Activated T-helper 9 cell treated with anti-CD3 and anti-CD28 coated beads, Interleukin-2, amount 50 U/mL, for 16 hours (primary cell): ENCODE data around the gene FBXL2.
"Not testable (repeated sequence)": the region's sequence is repeated elsewhere in the genome, so short reads cannot be mapped to it uniquely, and the experiment has no call there.

ENCODE experiments used
- DNase-seq: peaks from one replicate; pipeline ENCODE4 v3.0.0-alpha.2; 2020; ENCODE audit warnings: low read depth

The FBXL2 gene

DNA sequence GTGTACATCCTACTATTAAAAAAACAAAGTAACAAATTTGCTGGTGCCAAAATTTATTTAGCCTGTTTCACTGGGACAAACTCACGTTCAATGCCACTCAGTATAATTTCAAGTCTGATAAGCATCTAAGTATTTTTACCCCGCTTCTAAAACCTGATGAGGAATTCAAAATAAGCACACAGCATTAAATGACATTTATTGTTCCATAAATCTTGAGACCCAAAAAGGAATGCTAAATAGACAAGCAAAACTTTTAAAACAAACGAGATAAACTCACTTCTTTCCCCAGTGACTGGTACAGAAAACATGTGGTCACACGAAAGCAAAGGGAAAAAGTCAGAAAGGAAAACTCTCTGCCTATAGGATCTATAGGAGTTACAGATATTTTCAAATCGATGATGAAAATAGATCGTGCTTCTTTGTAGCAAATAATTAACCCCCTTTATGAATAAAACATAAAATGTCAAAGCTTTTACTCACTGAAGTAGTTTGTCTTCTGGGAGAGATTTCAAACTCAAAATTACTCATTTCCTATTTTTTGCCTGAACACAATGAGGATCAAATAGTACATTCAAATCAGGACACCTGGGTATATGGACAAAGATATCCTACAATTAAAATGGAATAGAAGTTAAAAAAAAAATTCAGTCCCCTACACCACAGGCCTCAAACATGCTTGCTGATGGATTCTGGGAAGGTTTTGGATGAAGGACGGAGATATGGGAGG, 111.3 kb downstream of the FBXL2 start:
- no peak for DNase-seq

DNA sequence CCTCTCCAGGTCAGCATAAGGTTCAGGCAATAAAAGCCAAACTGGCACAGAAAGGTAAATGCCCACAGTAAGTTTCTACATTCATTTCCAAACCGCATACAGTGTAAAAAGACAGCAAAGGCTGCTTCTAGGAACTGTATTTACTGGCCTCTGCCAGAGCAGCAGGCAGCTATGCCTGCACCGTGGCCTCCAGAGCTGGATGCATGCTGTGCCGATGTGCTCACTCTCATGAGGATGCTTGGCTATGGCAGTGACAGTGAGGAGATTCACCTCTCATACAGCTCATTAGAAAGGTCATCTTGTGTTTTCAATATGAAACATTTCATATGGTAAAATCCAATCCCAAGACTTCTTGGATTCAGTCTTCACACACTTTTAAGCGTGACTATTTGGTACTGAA, 112.7 kb downstream of the FBXL2 start:
- DNase-seq: no peak

DNA sequence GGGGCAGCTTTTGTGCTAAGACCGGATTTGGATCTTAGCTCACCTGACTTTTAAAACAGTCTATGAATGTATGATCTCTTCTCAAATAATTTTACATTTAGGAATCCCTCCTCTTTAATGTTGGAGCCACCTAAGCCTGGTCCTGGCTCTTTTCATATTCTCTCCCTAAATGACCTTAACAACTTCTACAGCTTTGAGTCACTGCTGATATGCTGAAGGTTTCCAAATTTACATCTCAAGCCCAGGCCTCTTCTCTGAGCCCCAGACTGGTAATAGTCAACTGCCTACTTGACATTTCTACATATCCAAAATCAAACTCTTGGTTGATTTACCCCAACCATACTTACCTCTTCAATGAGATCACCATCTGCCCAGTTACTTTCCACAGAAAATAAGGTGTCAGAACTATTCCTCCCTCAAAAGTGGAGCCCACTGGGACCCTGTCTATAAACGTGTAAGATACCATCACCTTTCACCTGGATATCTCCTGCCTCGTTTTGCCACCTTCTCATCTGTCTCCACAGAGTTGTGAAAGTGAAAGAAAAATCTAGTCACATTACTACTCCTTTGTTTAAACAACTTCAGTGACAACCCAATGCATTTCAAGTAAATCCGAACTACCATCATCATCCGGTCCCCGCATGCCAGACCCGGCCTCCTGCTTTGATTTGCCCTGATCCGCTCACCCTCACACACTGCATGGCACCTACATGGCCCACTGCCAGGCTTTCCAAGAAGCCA, 114.2 kb downstream of the FBXL2 start:
- DNase-seq: no peak

DNA sequence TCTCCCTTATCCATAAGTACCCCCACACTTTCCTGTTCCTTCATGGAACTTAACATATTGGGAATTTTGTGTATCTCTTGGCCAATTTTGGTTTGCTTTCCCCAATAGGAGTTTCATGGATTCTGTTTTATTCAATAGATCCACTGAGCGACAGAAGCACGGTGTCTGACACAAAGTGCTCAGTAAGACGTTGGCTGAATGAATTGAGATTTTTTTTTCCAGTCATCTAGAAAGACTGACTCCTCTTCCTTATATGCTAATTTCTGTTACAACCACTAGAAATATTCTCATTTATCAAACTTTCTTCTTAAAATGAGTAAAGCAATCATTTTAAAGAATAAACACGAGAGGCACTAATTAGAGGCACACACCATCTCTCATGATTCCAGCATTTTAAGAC, 114.9 kb downstream of the FBXL2 start:
- DNase-seq: no peak

DNA sequence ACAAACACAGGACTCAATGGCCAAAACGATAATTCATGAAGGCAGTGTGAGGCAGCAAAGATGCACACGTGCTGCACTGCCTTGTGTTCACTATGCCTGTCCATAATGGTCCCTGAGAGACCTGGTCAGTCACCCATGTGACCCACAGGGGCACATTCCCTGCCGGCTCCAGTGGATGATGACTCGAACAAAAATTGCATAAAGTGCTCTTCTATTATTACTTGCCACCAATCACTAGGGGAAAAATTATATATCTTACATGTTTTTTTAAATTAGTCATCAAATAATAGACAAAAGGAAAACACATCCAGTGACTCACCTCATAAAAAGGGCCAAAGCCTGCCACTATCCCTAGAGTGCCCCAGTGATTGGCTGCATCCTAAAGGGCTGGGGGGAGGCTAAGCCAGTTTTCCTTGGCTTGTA, 115.5 kb downstream of the FBXL2 start:
- no peak for DNase-seq

DNA sequence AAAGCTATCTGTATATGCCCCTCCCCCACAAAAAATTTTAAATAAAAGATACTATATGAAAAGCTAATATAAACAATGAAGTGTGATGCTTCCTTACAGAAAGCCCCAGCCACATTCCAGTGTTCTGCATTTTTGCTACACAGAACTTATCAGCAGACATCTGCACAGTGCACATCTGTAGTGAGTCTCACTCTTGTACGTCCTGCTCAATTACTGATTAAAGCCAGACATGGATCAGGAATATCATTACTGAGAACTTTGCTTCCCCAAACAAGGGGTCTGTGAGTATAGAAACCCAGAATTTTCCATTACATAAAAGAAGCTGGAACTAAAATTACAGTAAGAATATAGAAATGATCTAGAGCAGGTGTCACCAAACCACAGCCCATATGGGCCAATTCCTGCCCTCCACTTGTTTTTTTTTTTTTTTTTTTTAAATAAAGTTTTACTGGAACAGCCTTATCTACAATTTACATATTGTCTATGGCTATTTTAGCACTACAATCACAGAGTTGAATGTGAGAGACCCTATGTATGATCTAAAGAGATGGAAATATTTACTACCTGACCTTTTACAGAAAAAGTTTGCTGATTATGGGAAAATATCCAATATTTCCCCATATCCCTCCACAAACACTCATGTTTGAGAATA, 117.3 kb downstream of the FBXL2 start:
- no peak for DNase-seq

DNA sequence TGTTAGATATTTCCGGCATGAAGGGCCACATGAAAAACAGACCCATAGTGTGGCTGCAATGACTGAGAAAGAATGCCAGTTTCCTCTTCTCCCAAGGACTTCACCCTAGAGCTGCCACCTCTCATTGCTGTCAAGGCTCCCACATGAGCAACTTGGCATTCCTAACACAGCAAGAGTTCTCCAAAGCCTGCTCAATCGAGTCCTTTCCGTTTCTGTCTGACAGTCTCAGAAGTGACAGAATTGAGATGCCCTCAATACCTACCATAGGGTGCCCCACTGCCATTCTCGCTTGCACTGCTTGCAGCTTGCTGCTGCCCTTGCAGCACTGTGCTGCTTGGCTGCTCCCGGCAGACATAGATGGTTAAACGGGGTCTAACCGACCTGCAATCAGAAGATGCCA, 118.7 kb downstream of the FBXL2 start:
- no peak for DNase-seq

DNA sequence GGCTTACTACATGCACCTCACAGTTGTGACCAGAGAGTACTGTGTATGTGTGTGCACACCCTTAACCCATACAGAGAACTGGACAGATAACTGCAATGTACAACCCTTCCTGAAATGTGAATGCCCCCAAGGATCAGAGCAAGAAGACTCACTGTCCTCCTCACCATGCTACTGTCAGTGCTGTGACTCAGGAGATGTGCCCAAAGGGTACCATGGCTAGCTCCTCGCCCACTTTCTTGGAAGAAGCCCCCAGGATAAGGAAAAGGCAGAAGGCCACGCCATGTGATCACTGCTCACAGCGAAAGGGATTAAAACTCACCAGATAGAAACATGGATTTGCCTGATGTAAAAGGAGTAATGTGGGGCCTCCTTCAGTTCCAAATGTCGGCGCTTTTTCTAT, 121.2 kb downstream of the FBXL2 start:
- DNase-seq: no peak

DNA sequence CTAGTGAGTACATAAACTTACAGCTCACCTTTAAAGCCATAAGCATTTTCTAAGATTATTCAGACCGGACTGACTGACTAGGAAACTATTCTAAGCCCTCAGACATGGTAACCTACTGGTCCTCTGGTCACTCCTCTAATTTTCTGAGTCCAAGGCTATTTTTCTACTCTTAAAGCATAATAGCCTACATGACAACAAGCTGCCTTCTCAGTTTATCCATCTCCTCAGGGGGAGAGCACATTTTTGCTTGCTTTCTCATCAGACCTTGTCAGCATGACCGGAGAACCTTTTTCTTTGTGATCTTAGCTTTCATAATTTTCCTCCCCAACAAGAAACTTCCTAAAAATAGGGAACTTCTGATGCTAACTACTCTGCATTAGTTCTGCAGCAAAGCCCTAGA, 124.5 kb downstream of the FBXL2 start:
- no peak for DNase-seq

DNA sequence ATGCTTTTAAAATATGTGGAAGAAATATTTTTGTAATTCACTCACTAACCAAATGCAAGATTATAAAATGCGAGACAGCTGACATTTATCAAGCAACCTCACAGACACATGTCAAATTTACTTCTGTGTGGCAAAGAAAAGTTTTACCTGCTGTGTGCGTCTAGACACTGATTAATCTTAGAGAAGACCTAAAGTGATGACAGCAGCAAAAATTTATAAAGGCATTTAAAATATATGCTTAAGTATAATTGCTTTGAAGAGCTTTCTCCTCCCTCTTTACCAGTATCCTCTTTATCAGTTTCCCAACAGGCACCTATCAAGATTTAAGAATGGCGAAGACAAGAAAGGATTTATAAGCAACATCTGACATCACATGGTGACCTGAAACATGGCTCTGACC, 125.7 kb downstream of the FBXL2 start:
- no peak for DNase-seq

DNA sequence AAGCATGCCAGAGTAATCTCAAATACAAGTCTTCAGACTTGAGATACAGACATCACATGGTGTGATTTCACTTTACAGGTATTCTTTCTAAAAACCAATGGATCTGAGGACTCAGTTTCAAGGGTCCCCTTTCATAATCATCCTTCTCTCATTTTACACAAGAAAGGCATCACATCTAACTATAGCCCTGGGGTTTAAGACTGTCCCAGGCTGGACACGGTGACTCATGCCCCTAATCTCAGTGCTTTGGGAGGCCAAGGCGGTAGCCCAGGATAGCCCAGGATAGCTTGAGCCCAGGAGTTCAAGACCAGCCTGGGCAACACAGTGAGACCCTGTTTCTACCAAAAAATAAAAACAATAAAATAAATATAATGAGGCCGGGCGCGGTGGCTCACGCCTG, 126.5 kb downstream of the FBXL2 start:
- no peak for DNase-seq

DNA sequence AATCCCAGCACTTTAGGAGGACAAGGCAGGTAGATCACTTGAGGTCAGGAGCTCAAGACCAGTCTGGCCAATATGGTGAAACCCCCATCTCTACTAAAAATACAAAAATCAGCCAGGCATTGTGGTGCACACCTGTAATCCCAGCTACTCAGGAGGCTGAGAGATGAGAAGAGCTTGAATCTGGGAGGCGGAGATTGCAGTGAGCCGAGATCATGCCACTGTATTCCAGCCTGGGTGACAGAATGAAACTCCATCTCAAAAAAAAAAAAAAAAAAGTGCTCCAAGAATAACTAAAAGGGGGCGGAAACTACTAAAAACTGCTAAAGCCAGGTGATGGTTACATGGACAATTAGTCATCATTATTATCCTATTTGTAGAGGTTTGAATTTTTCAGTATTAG, 133.6 kb downstream of the FBXL2 start:
- not testable (repeated sequence) for DNase-seq

DNA sequence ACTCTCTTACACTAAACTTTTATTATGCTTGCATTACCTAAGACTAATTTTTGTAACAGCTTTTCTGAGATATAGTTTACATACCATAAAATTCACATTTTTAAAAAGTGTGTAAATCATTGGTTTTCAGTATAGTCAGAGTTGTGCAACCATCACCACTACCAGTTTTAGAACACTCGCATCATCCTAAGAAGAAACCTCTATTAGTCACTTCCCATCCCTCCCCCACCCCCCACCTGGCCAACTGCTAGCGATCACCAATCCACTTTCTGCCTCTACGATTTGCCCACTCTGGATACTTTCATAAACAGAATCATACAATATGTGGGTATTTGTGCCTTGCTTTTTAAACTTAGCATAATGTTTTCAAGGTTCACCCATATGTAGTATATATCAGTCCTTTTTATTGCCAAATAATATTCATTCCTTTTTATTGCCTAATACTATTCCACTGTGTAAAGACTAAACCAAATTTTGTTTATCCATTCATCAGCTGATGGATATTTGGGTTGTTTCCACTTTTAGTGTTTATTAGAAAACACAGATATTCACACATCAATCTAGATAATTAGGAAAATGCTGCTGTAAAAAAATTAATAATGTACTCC, 139.9 kb downstream of the FBXL2 start:
- no peak for DNase-seq

DNA sequence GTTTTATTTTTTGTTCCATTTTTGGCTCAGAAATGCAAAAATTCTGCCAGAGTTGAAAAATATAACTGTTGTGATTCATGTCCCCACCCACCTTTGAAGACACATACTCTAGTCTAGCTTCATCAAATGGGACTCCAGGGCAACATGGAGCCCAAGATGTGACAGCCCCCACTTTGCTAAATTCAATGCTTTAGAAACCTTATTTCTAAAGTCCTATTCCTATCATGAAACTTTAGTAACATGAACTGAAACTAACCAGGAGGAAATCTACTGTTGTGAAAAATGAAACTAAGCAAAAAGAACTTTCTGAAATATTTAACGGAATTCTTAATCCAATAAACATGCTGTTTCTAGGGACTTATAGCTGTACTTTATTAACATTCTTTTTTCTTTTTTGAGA, 142.7 kb downstream of the FBXL2 start:
- no peak for DNase-seq

DNA sequence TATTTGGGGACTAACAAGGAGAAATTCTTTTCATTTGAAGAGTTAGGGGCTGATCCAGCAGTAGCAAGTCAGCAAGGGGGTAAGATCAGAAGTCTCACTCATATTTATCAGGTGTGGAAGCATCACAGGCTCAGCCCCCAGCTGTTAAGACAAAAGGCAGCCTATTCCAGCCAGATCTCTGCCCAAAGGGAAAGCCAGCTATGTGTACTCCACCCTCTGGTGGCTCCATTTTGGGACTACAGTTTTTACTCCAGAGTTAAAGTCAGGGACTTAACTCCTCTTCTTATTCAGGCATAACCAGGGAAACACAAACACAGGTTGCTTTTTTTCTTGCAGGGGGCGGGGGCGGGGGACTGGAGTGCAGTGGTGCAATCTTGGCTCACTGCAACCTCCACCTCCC, 143.7 kb downstream of the FBXL2 start:
- no peak for DNase-seq

DNA sequence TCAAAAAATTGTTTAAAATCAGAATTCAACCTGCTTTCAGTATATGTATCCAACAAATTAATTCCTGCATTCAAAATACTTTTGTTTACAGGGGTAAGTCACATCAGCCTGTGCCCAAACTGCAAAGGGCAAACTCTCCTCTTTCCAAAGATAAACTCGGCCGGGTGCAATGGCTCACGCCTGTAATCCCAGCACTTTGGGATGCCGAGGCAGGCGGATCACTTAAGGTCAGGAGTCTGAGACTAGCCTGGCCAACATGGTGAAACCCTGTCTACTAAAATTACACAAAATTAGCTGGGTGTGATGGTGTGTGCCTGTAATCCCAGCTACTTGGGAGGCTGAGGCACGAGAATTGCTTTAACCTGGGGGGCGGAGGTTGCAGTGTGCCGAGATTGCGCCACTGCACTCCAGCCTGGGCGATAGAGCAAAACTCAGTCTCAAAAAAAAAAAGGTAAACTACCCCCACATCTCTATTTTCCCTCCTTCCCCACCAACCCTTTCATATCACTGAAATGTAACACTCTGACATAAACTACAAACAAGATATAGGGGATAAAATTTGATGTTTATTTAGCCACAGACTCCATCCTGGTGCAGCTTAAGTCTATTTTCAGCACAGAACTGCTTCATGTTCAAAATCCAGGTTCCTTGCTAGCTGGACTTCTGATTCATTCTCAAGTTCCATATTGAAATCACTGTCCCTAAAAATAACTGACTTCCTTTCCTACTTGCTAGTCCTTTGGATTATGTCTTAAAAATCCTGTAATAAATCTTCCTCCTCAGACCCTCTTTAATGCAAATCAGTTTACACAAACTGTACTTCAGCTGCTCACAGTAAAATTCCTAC, 147.6 kb downstream of the FBXL2 start:
- no peak for DNase-seq

DNA sequence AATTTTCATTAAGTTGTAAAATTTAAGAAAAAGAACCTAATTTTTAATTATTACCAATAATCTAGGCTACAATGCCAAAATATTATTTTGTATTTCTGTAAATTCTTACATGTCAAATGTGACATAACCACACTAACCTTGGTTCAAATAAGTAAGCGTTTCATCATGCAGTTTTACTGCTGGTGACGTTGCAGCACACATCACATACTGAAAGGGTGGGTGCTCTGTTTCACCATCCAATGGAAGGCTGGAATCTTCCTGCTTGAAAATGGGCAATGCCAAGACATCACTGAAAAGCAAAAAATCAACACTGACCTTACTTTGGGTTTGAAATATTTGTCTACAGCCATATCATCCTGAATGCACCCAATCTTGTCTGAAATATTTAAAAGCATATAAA, 148.2 kb downstream of the FBXL2 start:
- no peak for DNase-seq

DNA sequence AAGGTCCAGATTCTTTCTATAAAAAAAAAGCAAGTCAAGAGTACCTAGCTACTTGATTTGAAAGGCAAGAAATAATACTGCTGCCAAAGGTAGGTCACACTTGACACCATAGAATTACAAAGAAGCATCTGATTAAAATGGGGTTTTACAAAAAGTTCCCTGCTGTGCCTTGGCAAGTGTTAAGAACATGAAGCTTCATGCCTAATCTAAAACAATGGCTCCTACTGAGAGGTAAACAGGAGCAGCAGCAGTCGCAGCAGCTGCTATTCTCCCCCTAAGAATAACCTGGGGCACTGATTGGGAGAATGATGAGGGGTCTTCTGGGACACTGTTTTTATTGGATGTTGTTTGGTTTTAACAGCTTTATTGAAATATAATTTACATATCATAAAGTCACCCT, 148.8 kb downstream of the FBXL2 start:
- DNase-seq: no peak

DNA sequence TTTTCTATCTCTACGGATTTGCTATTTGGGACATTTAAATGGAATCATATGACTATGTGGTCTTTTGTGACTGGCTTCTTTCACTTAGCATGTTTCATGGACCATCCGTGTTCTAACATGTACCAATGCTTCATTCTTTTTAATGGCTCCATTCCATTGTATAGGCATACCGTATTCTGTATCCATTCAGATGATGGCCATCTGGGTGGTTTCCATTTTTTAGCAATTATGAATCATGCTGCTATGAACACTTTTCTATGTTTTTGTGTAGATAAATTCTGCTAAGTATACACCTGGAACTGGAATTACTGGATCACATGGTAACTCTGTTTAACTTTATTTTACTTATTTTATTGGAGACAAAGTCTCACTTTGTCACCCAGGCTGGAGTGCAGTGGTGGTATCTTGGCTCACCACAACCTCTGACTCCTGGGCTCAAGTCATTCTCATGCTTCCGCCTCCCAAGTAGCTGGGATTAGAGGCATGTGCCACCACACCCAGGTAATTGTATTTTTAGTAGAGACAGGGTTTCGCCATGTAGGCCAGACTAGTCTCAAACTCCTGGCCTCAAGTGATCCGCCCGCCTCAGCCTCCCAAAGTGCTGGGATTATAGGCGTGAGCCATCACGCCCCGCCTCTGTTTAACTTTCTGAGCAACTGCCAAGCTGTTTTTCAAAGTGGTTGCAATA, 149.5 kb downstream of the FBXL2 start:
- no peak for DNase-seq

DNA sequence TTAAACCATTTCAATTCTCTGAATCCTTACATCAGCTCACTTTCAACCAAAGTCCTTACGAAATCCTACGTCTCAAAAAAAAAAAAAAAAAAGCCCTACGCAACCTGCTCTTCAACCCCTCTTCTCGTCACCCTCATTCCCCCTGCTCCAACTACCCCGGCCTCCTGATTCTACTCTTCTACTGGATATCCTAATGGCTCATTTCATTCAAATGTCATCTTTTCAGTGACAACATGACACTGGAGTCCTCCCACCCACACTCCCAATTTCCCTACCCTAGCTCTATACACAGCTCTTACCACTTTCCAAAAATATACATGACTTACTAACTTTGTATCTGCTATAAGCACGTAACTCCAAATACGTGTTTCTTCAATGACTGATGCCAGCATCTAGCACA, 151.5 kb downstream of the FBXL2 start:
- no peak for DNase-seq

DNA sequence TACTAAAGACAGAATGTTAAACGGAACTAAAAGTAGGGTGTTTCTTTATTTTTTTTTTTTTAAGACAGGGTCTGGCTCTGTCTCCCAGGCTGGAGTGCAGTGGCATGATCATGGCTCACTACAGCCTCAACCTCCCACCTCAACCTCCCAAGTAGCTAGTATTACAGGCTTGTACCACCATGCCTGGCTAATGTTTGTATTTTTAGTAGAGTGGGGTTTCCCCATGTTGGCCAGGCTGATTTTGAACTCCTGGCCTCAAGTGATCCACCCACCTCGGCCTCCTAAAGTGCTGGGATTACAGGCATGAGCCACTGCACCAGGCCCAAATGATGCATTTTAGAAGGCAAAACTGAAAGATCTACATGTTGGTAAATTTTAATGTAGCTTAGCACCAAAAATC, 152.1 kb downstream of the FBXL2 start:
- DNase-seq: not testable (repeated sequence)
